GM15510 (cell line): ENCODE results near the gene LAD1.

Source experiments
- POLR2A ChIP-seq: IDR thresholded peaks from 3 replicates; pipeline ENCODE4 v1.6.1; 2011; ENCODE audit warnings: borderline replicate concordance; ENCODE audit not compliant: insufficient read length; ENCODE audit errors: extremely low read depth

Gene LAD1, protein sequence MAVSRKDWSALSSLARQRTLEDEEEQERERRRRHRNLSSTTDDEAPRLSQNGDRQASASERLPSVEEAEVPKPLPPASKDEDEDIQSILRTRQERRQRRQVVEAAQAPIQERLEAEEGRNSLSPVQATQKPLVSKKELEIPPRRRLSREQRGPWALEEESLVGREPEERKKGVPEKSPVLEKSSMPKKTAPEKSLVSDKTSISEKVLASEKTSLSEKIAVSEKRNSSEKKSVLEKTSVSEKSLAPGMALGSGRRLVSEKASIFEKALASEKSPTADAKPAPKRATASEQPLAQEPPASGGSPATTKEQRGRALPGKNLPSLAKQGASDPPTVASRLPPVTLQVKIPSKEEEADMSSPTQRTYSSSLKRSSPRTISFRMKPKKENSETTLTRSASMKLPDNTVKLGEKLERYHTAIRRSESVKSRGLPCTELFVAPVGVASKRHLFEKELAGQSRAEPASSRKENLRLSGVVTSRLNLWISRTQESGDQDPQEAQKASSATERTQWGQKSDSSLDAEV

DNA sequence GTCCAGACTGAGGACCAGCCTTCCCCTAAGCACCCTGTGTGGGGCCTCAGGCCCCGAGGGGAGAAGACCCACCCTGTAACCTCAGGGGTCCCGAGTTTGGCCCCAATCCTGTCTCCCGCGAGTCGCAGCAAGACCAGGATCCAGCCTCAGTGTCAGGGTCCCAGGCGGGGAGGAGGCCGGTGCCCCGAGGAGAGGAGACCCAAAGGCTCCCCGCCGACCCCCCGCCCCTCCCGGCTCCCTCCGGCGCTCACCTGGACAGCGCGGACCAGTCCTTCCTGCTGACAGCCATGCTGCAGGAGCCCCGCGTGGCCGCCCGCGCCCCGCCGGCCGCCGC is at the start of gene LAD1:
LAD1 (minus strand) TSS at position 307 of the 334 bp plus-strand sequence; CDS start at position 289, 18 bp downstream.
- no peak for TF ChIP-seq POLR2A

DNA sequence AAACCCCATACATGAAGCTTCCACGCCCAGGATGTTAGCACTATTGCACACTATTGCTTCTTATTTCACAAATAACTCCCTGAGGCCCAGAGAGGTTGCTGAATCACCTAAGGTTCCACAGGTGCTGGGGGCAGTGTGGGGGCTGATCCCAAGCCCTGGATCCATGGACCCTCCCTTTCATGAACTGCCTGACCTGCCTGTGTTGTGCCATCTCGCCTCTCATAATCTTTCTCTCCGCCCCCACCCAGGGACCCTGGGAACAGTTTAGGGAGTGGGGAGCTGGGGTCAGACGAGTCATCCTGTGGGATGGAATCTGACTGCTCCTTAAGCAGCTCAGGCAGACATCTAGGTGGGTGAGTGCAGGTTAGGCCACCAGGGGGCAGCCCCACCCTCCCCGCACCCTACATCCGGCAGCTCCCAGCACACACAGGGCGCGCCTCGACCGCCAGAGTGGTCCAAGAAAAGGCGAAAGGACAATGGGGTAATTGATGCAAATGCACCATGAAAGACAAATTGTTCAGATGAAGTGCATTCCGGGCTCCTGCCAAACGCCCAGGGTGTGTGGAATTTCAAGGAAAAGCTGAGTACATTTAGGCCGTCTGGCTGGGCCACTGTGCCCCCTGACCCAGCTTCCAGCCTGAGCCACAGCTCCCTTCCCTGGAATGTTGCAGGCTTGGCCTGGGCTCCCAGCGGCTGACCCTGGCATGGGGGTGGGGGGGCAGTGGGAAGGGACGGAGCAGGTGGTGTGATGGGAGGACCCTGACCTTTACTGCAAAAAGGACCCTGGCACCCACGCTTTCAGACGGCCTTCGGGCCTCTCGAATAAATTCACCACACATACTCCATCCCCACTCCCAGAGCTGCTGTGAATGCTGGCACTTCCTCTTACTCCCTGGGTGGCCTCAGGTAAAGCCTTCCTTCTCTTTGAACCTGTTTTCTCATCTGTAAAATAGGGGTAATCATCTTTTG is 49.1 kb upstream of the LAD1 start:
- TF ChIP-seq POLR2A, result no peak

DNA sequence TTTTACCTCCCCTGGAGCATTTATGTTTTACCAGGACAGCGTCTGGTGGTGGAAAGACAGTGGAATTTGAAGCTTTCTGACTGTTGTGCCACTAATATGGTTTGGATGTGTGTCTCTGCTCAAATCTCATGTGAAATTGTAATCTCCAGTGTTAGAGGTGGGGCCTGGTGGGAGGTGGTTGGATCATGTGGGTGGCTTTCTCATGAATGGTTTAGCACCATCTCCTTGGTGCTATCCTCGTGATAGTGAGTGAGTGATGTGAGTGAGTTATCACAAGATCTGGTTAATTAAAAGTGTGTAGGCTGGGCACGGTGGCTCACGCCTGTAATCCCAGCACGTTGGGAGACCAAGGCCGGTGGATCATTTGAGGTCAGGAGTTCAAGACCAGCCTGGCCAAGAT is 46.2 kb upstream of the LAD1 start:
- no peak for TF ChIP-seq POLR2A

DNA sequence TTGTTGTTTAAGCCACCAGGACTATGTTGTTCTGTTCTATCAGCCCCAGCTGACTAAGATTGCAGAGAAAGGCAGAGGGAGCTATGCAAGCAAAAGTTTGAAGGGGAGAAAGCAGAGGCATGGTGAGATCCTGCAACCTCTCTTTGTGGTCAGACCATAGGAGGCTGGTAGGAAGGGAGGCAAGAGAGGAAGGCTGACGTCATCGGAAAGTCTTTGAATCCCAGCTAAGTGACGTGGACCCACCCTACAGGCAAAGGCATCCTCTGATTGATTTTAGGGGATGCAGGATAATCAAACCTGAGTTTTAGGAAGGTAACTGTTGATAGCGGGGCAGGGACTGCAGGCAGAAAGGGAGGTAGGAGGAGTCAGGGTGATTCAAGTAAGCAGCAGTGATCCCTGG is 45.7 kb upstream of the LAD1 start:
- TF ChIP-seq POLR2A, result no peak

DNA sequence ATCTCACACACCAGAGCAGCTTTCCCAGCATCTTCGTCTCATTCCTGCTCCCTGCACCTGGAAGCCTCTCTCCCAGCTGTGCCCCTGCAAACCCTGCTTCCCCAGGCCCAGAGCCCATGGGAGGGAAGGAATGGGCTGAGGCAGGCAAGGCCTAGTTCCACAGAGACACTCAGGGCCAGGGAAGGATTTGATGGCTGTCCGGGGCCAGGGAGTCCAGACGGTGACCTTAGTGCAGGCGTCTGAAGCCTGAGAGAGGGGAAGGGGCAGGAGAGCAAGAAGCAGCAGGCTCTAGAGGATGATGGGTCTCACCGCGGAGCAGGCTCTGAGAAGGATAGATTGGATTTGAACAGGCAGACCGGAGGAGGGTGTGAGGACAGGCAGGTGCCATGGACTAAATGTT is 44.6 kb upstream of the LAD1 start:
- TF ChIP-seq POLR2A, result no peak

DNA sequence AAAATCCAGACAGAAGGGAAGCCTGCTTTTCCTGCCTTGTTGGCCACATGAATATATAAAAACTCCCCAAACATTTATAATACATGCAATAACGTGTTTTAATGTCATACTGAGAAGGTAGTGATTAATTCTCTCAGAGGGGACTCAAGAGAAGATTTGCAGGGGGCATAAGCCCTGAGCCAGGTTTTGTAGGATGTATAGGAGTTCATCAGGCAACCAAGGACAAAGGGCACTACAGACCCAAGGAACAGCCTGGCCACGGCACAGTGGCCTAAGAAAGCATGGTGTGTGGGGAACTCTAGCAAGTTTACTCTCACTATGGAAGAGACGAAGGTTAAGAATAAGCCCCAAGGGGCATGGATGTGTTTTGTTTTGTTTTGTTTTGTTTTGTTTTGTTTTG is 37.8 kb upstream of the LAD1 start:
- no peak for TF ChIP-seq POLR2A

DNA sequence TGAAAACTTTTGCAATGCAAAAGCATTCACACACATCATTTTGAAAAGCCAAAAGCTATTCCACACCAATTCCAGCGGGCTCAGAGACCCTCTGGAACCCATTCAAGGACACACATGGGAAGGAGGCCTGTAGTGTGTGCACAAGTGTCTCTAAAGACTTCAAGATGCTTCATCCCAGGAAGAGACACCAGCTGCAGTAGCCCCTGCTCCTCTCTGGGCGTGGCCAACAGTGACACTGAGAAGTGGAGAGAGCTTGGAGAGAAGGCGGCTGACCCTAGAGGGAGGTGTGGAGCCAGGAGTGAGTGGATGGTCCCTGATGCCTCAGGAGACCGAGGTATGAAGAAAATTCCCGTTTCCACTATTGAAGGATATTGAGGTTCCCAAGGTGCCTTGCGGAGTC is 37.3 kb upstream of the LAD1 start:
- TF ChIP-seq POLR2A, result no peak

DNA sequence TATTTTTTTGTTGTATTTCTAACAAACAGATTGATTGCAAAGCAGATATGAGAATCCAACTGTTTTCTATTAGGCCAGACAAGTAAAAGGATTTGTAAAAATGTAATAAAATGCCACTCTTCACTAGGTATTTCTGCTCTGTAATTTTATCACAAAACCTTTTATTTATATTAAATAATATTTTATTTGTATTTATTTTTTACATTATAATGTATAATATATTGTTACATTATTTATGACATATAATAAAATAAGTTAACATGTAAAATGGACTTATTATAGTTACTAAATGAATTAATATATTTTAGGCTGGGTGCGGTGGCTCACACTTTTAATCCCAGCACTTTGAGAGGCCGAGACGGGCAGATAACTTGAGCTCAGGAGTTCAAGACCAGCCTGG is 35.1 kb upstream of the LAD1 start:
- no peak for TF ChIP-seq POLR2A

DNA sequence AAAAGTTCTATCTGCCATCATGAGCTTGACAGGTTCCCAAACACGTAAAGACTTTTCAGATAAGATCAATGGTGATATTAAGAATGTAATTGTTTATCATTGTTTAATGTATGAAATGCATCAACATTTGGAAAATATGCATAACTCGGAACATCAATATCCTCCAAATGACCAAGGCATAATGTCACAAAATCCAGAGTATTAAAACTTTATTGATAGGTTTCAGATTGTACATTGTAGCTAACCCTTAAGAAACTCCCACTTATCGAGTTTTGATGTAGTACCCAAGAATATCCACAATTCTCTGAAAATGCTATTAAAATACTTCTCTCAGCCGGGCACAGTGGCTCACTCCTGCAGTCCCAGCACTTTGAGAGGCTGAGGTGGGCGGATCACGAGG is 34.5 kb upstream of the LAD1 start:
- TF ChIP-seq POLR2A, result no peak

DNA sequence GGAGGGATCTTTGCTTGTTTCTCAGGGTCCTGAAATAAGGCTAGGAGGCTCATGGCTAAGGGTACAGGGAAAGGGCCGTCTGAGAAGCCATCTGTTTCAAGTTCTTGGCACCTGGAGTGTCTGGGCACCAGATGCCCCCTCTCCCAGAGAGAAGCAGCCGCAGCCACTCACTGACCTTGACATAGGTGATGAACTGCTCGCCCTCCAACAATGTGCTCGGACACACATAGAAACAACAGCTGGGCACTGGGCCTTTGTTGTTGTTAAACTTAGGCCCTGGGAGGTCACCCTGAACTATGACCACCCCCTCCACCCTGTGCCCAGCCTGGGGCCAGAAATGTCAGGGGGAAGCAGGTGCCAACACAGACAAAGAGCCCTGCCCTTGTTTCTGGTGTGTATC is 31.7 kb upstream of the LAD1 start:
- no peak for TF ChIP-seq POLR2A

DNA sequence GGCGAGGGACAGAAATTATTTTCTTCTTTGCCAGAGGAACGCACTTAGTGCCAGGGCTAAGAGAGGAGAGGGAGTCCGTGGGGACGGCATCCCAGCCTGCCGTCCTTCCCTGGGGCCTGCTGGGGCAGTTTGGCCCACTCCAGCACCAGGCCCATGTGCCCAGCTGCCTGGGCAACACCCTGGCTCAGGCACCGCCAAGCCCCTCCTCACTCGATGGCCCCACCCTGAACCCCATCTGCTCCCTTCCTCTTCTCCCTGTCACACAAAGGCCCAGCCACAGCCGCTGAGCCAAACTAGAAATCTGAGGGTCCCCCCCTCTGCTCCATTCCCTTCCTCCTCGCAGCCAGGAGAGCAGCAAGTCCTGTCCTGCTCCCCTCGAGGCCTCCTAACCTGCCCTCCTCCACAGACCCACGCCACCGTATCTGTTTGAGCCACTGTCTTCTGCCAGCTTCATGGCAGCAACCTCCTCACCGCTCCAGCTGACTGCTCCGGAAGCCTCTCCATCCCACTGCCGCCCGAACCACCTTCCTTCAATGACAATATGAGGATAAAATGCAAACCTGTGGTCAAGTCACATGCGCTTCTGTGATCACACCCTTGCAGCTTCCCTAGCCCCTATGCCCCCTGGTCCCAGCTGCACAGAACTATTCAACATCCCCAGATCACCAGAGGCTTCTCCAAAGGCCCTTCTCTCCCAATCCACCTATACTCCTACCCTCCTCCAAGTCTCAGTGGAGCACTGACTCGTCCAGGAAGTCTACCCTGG is 30.8 kb upstream of the LAD1 start:
- no peak for TF ChIP-seq POLR2A

DNA sequence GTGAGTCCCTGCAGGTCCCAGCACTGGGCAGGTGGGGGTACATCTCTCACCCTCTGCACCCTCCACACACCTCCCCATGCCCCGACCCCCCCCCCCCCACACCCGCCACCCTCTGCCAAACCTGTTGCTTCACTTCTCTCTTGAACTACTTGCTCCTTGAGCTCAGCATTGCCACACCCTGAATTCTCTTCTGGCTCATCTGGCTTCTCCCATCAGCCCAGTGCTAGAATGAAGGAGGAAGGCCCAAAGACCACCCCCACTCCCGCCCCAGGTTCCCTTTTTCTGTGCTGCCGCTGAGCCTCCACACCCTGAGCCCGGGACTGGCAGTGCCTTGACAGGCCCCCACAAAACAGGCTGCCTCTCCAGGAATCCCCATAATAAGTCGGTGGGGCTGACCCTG is 28.8 kb upstream of the LAD1 start:
- TF ChIP-seq POLR2A, result no peak

DNA sequence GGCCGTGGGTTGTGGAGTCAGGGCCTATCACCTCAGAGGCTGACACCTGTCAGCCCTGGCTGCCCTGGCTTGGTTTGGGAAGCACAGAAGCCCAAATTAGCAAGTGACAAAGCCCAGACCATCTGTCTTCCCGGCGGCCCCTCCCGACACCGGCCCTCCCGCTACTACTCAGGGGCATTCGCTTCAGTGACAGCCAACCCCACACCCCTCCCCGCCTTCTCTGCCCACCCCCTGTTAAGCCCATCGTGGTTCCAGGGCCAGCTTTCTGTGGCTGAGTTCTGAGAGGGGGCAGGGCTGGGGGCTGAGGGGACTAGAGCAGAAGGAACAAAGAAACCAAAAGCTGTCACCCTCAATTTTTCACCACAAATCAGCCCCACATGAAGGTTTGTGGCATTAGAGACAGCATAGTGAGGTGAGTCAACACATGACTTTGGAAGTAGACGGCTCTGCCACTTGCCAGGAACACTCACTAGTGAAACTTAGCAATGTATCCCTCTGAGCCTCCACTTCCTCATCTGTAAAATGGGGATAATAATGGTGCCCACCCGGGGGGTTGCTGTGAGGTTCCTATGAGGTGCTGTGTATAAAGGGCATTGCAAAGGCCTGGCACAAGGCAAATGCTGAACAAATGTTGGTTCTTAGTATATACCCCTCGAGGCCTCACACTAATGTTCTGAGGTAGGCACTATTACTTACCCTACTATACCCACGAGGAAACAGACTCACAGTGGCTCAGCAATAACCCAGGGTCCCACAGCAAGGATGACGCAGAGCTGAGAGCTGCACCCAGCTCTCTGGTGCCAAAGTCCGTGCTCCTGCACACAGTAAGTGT is 27.6 kb upstream of the LAD1 start:
- no peak for TF ChIP-seq POLR2A

DNA sequence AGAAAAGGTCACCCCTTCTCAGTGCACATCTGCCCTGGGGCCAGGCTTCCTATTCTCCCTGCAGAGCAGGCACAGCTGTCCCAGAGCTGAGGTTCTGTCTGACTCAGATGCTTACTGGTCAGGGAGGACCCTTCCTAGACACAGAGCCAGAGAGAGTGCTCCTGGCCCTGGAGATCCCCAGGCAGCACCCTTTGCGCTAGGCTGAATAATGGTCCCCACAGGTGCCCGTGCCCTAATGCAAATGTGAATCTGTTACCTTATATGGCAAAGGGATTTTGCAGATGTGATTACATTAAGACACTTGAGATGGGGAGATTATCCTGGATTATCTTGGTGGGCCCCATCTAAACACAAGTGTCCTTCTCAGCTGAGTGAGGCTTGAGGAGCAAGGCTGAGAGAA is 25.0 kb upstream of the LAD1 start:
- no peak for TF ChIP-seq POLR2A
